Measurements from ENCODE around the gene SULT1B1. TPM values are rescaled to one million over a fixed set of nuclear protein-coding genes. Genes with fewer than 3 reads are reported as not detected.

SULT1B1 gene
- total and polyA plus RNA-seq, 2 donors (not counting 3 experiments of a cell fraction or from before 2014, with no cell fraction given) = 45.0 to 59.5 TPM

- Histone ChIP-seq H3K79me2 (ENCODE audit: control insufficient read depth, insufficient read depth, low read length) (no peaks in the 10 kb centered on the region), H3K4me1 (ENCODE audit: control insufficient read depth, extremely low read depth, insufficient read depth, low read length) (peaks cover 18% of the 10 kb centered on the region), H3K9me3 (replicated peaks; ENCODE audit: control insufficient read depth, insufficient read depth, low read length) (no peaks in the 10 kb centered on the region), H4K20me1 (replicated peaks; ENCODE audit: control insufficient read depth, extremely low read depth, insufficient read depth, low read length) (no peaks in the 10 kb centered on the region), H3K4me3 (replicated peaks in 1 of 3; ENCODE audit: insufficient read depth in 1 of 3, low read depth in 1 of 3, low read length in 3 of 3) (no peak overlapping the region), H2AFZ (ENCODE audit: low read depth, low read length) (no peak overlapping the region), H3K27me3 (ENCODE audit: control insufficient read depth in 2 of 2, insufficient read depth in 2 of 2, low read length in 2 of 2) (no peaks in the 10 kb centered on the region), H3K36me3 (ENCODE audit: control insufficient read depth in 2 of 2, extremely low read depth in 1 of 2, insufficient read depth in 2 of 2, low read length in 2 of 2) (peaks cover 0 to 6% of the 10 kb centered on the region in 2 experiments), H3K4me2 (ENCODE audit: insufficient read depth, low read length) (no peak overlapping the region), H3K9me1 (replicated peaks; ENCODE audit: control insufficient read depth, extremely low read depth, insufficient read depth, low read length) (no peaks in the 10 kb centered on the region), H3K9ac (replicated peaks; ENCODE audit: extremely low read depth, insufficient read depth, low read length) (no peak overlapping the region), H3K27ac (ENCODE audit: insufficient read depth, low read depth, low read length) (no peak overlapping the region)
- dilution Hi-C loops (cut with MboI; ENCODE audit: extremely low pct_ligation_motif_present, low sequenced_read_pairs) (no loop called here), intact Hi-C loops (cut with micrococcal nuclease) (no loop called here)
- CTCF ChIA-PET = no interaction called here
- FAIRE-seq (no peak), DNase-seq (ENCODE audit: low read depth, low spot score) (no peak)
- POLR2A ChIA-PET = no interaction called here
- TF ChIP-seq POLR2A (IDR thresholded peaks at IDR 0.05; ENCODE audit: low read depth, low read length) = no peak
- TF ChIP-seq POLR2AphosphoS5 (IDR thresholded peaks at IDR 0.05; ENCODE audit: insufficient read depth, low read depth, low read length) = no peak
- TF ChIP-seq CTCF (IDR thresholded peaks at IDR 0.05; ENCODE audit: extremely low read depth in 1 of 2, insufficient read depth in 1 of 2, low read depth in 1 of 2, low read length in 2 of 2) = no peak
- TF ChIP-seq JUN (IDR thresholded peaks at IDR 0.05; ENCODE audit: borderline replicate concordance, insufficient read depth, insufficient read length, low read depth) = no peak
- TF ChIP-seq MAX (IDR thresholded peaks at IDR 0.05; ENCODE audit: insufficient read depth, insufficient read length) = no peak
- no peak for TF ChIP-seq MYC (IDR thresholded peaks at IDR 0.05; ENCODE audit: low read depth, low read length)
- TF ChIP-seq GATA2 (IDR thresholded peaks at IDR 0.05; ENCODE audit: insufficient read depth, insufficient read length, low read depth, low read length) = no peak
- TF ChIP-seq EZH2 (IDR thresholded peaks at IDR 0.05; ENCODE audit: borderline replicate concordance, low read depth, low read length, severe bottlenecking) = no peak
- TF ChIP-seq FOS (IDR thresholded peaks at IDR 0.05; ENCODE audit: borderline replicate concordance, insufficient read depth, low read length) = no peak
- no TSS peak for BruUV-seq (replicated peaks)
Measured at GRCh38 chr4:69735119-69735518, 25.3 kb downstream of the SULT1B1 start.

Measured in endothelial cell of umbilical vein (primary cell).